ENCODE measurements around the gene KIF2C.

DNA sequence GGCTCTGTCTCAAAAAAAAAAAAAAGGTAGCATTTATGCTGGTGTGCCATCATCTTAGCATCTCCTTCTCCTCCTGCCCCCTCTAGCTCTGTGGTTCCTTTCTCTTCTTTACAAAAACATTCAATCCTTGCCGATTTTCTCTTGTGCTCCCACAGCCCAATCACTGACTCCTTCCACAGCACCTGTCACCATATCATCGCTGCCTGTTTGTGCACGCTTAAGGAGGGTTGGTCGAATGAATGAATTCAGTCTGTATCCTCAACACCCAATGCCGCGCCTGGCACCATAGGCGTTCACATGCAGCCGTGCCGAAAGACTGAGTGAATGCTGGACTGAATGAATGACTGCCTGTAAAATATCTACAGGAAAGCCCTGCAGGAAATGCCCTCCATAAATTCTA is 16.6 kb upstream of the KIF2C start:
- TF ChIP-seq EZH2 (IDR thresholded peaks at IDR 0.05; ENCODE audit: borderline replicate concordance, low read length): no peak
- TF ChIP-seq, protein P1, sequence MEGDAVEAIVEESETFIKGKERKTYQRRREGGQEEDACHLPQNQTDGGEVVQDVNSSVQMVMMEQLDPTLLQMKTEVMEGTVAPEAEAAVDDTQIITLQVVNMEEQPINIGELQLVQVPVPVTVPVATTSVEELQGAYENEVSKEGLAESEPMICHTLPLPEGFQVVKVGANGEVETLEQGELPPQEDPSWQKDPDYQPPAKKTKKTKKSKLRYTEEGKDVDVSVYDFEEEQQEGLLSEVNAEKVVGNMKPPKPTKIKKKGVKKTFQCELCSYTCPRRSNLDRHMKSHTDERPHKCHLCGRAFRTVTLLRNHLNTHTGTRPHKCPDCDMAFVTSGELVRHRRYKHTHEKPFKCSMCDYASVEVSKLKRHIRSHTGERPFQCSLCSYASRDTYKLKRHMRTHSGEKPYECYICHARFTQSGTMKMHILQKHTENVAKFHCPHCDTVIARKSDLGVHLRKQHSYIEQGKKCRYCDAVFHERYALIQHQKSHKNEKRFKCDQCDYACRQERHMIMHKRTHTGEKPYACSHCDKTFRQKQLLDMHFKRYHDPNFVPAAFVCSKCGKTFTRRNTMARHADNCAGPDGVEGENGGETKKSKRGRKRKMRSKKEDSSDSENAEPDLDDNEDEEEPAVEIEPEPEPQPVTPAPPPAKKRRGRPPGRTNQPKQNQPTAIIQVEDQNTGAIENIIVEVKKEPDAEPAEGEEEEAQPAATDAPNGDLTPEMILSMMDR (IDR thresholded peaks at IDR 0.05; ENCODE audit: low read length): no peak
